22Rv1 (cell line): ENCODE data around the gene BANP.
"Not testable (repeated sequence)": the region's sequence is repeated elsewhere in the genome, so short reads cannot be mapped to it uniquely, and the experiment has no call there.

ENCODE experiments used
- ZFX ChIP-seq: fragments of 450-650 bp; IDR thresholded peaks from 2 replicates; pipeline ENCODE4 v1.6.1; 2017; ENCODE audit warnings: antibody characterized with exemption, borderline replicate concordance
- TF ChIP-seq, protein P1 (sequence below): fragments of 450-650 bp; IDR thresholded peaks from 2 replicates; pipeline ENCODE4 v1.5.1; 2017; ENCODE audit warnings: mild to moderate bottlenecking

DNA sequence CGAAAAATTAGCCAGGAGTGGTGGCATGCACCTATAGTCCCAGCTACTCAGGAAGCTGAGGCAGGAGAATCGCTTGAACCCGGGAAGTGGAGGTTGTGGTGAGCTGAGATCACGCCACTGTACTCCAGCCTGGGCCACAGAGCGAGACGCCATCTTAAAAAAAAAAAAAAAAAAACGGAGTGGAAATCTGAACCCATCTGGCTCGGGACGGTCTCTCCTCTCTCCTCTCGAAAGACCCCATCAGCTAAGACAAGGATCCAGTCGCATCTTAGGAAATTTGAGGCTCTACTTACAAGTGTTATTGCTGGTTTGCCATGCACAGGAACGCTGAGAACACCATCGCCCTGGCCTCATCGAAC, 15.2 kb upstream of the BANP start:
- TF ChIP-seq, protein P1, sequence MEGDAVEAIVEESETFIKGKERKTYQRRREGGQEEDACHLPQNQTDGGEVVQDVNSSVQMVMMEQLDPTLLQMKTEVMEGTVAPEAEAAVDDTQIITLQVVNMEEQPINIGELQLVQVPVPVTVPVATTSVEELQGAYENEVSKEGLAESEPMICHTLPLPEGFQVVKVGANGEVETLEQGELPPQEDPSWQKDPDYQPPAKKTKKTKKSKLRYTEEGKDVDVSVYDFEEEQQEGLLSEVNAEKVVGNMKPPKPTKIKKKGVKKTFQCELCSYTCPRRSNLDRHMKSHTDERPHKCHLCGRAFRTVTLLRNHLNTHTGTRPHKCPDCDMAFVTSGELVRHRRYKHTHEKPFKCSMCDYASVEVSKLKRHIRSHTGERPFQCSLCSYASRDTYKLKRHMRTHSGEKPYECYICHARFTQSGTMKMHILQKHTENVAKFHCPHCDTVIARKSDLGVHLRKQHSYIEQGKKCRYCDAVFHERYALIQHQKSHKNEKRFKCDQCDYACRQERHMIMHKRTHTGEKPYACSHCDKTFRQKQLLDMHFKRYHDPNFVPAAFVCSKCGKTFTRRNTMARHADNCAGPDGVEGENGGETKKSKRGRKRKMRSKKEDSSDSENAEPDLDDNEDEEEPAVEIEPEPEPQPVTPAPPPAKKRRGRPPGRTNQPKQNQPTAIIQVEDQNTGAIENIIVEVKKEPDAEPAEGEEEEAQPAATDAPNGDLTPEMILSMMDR, result not testable (repeated sequence)
- not testable (repeated sequence) for TF ChIP-seq ZFX
